Endothelial cell of umbilical vein (primary cell): ENCODE results near the gene LLCFC1.

Experiments
- CTCF ChIP-seq, 2 donors: IDR thresholded peaks; 1 replicate in 1 of 2; 2 replicates in 1 of 2; pipeline ENCODE4 v1.5.1; 2011; ENCODE audit warnings: low read length in 2 of 2, mild to moderate bottlenecking in 2 of 2, moderate library complexity in 2 of 2, control low read depth in 1 of 2, inconsistent platforms in 1 of 2, low read depth in 1 of 2; ENCODE audit not compliant: insufficient read depth in 1 of 2; ENCODE audit errors: extremely low read depth in 1 of 2
- FOS ChIP-seq: IDR thresholded peaks from 2 replicates; pipeline ENCODE4 v1.6.1; 2011; ENCODE audit warnings: mild to moderate bottlenecking, low read length, moderate library complexity, borderline replicate concordance; ENCODE audit not compliant: insufficient read depth
- MYC ChIP-seq: IDR thresholded peaks from one replicate; pipeline ENCODE4 v1.6.1; 2011; ENCODE audit warnings: mild to moderate bottlenecking, low read depth, low read length

DNA sequence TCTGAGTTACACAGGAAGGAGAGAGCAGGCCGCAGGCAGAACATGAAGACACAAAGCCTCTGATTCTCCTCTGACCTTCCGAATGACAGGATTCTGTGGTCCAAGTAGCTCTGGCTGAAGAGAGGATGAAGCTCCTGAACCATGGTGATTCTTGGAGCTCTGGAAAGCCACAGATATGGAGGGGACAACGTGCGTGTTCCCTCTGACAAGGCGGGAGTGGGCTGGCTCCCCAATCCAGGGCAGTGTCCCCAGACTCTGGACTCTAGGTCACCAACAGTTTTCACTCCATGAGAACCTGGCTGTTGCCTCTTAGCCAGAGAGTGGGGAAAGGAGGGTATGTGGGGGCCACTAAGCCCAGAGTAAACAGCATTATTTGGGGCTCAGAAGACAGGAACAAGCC, 46.3 kb upstream of the LLCFC1 start:
- TF ChIP-seq MYC: no peak
- no peak for TF ChIP-seq FOS
- TF ChIP-seq CTCF (IDR thresholded peaks at IDR 0.05; ENCODE audit: extremely low read depth in 1 of 2, insufficient read depth in 1 of 2, low read depth in 1 of 2, low read length in 2 of 2): no peak
